Upper lobe of left lung (tissue), 6 donors: Measurements from ENCODE around the gene GPRASP2. TPM values are rescaled to one million over a fixed set of nuclear protein-coding genes. Genes with fewer than 3 reads are reported as not detected.

Experiments used
- ATAC-seq, 2 donors: fragments of 200-7000 bp; cut with Tn5 transposase; one replicate each; pipeline ENCODE4 v1.9.1; 2022; ENCODE audit warnings: mild to moderate bottlenecking in 2 of 2, moderate library complexity in 2 of 2; ENCODE audit not compliant: low FRiP score in 2 of 2
- DNase-seq, 2 donors: peaks; one replicate each; pipeline ENCODE4 v3.0.0-alpha.2; 2019 to 2020
- H3K27ac ChIP-seq, 4 donors: fragments of 200-600 bp; sonication (generic); one replicate each; pipeline ENCODE4 v1.5.1; 2016 to 2019
- H3K27me3 ChIP-seq, 4 donors: fragments of 200-600 bp; sonication (generic); one replicate each; pipeline ENCODE4 v1.5.1; 2017 to 2019
- H3K36me3 ChIP-seq, 4 donors: fragments of 200-600 bp; sonication (generic); one replicate each; pipeline ENCODE4 v1.5.1; 2016 to 2019
- H3K4me1 ChIP-seq, 4 donors: fragments of 200-600 bp; sonication (generic); one replicate each; pipeline ENCODE4 v1.5.1; 2018 to 2019
- H3K4me3 ChIP-seq, 4 donors: fragments of 200-600 bp; sonication (generic); one replicate each; pipeline ENCODE4 v1.5.1; 2017 to 2019; ENCODE audit warnings: mild to moderate bottlenecking in 2 of 4, moderate library complexity in 1 of 4
- H3K9me3 ChIP-seq, 4 donors: fragments of 200-600 bp; sonication (generic); one replicate each; pipeline ENCODE4 v1.5.1; 2018 to 2019
- CTCF ChIP-seq, 6 experiments: fragments of 450-650 bp in 4 of 6; fragments of 200-600 bp in 2 of 6; sonication (generic) in 2 of 6; IDR thresholded peaks; one replicate each; pipeline ENCODE4 v1.5.1; 2016 to 2019; ENCODE audit warnings: antibody characterized with exemption in 6 of 6
- EP300 ChIP-seq, 4 donors: sonication (generic); formaldehyde crosslinking; IDR thresholded peaks; one replicate each; pipeline ENCODE4 v1.5.1; 2017; ENCODE audit warnings: antibody characterized with exemption in 4 of 4, control low read depth in 2 of 4
- POLR2A ChIP-seq, 4 donors: fragments of 450-650 bp; IDR thresholded peaks; one replicate each; pipeline ENCODE4 v1.5.1; 2016 to 2017; ENCODE audit warnings: antibody characterized with exemption in 4 of 4, mild to moderate bottlenecking in 2 of 4
- POLR2AphosphoS5 ChIP-seq, 2 donors: sonication (generic); formaldehyde crosslinking; IDR thresholded peaks; one replicate each; pipeline ENCODE4 v1.5.1; 2017; ENCODE audit warnings: antibody characterized with exemption in 2 of 2
- WGBS, 2 donors: methylation state at CpG; one replicate each; pipeline ENCODE4 v1.1.5; 2017 to 2018; 5-methylcytosine and 5-hydroxymethylcytosine counted together
- total RNA-seq, 6 donors: library from RNA; depleted of rRNA in 4 of 6; stranded (reverse); fragments of >200 nt in 4 of 6; gene quantifications; one replicate each; pipeline versions ENCODE4 v1.1.0 to v1.2.1, GENCODE V29; 2016 to 2021
- donor health status: DM: no; HTN: no; CAD: no; lungs with moderate emphysema.
- donor health status: DM: no; HTN: yes; CAD: no; lungs with severe emphysema.

GPRASP2 gene
- total RNA-seq, 6 donors from 2014 or later = 3.3 to 9.1 (median 5.6) TPM

- Histone ChIP-seq H3K9me3 (no peaks in the 10 kb centered on the region), H3K27me3 (no peaks in the 10 kb centered on the region), H3K27ac (no peak overlapping the region), H3K4me1 (no peaks in the 10 kb centered on the region), H3K36me3 (no peaks in the 10 kb centered on the region), H3K4me3 (no peak overlapping the region)
- no peak for DNase-seq
- ATAC-seq = no peak
- WGBS, 2 donors = 63 to 69% methylated on average over 7 of the region's 7 CpGs
- TF ChIP-seq POLR2AphosphoS5 (IDR thresholded peaks at IDR 0.05) = no peak
- TF ChIP-seq CTCF (IDR thresholded peaks at IDR 0.05) = no peak
- TF ChIP-seq EP300 (IDR thresholded peaks at IDR 0.05) = no peak
- TF ChIP-seq POLR2A (IDR thresholded peaks at IDR 0.05) = no peak
Observed at GRCh38 chrX:102739657-102740056, 27.4 kb downstream of the GPRASP2 start.

- Histone ChIP-seq H3K9me3 (no peaks in the 10 kb centered on the region), H3K27ac (no peak overlapping the region), H3K4me1 (peaks cover 0 to 9% (median 0%) of the 10 kb centered on the region in 4 donors), H3K27me3 (no peaks in the 10 kb centered on the region), H3K36me3 (no peaks in the 10 kb centered on the region), H3K4me3 (no peak overlapping the region)
- TF ChIP-seq EP300 (IDR thresholded peaks at IDR 0.05) (no peak), CTCF (IDR thresholded peaks at IDR 0.05) (no peak), POLR2AphosphoS5 (IDR thresholded peaks at IDR 0.05) (no peak), POLR2A (IDR thresholded peaks at IDR 0.05) (no peak)
- WGBS, 2 donors = 59 to 96% methylated on average over 1 of the region's 1 CpG
- ATAC-seq (no peak), DNase-seq (no peak)
Observed at GRCh38 chrX:102744307-102744706, 32.1 kb downstream of the GPRASP2 start.

- H3K4me1 ChIP-seq = peaks cover 0 to 9% (median 0%) of the 10 kb centered on the region in 4 donors
- TF ChIP-seq EP300 (IDR thresholded peaks at IDR 0.05) (no peak), CTCF (IDR thresholded peaks at IDR 0.05) (no peak), POLR2A (IDR thresholded peaks at IDR 0.05) (no peak), POLR2AphosphoS5 (IDR thresholded peaks at IDR 0.05) (no peak)
- H3K36me3 ChIP-seq = no peaks in the 10 kb centered on the region
- ATAC-seq = no peak
- no peak overlapping the region for H3K27ac ChIP-seq
- no peak for DNase-seq
- H3K27me3 ChIP-seq = no peaks in the 10 kb centered on the region
- 49% methylated on average over 14 of the region's 14 CpGs; no CpG with 5 or more reads in 1 of the 2 donors for WGBS, 2 donors
- no peaks in the 10 kb centered on the region for H3K9me3 ChIP-seq
- peak overlapping the region in 3 of 4 donors; percentile 42 to 57 (median 56) for H3K4me3 ChIP-seq
Observed at GRCh38 chrX:102745513-102745856, 33.2 kb downstream of the GPRASP2 start.

GRCh38 chrX:102745857-102746584 is 33.8 kb downstream of the GPRASP2 start:
- TF ChIP-seq POLR2AphosphoS5 (IDR thresholded peaks at IDR 0.05) (no peak), POLR2A (IDR thresholded peaks at IDR 0.05) (no peak), CTCF (IDR thresholded peaks at IDR 0.05) (no peak), EP300 (IDR thresholded peaks at IDR 0.05) (no peak)

GRCh38 chrX:102765217-102765616 is 53.0 kb downstream of the GPRASP2 start:
- no peaks in the 10 kb centered on the region for H3K9me3 ChIP-seq
- no peak for DNase-seq
- WGBS, 2 donors = 17 to 33% methylated on average over 1 to 2 of the region's 2 CpGs
- ATAC-seq = no peak
- no peaks in the 10 kb centered on the region for H3K36me3 ChIP-seq
- no peak overlapping the region for H3K4me3 ChIP-seq
- no peaks in the 10 kb centered on the region for H3K27me3 ChIP-seq
- H3K4me1 ChIP-seq = peaks cover 0 to 5% (median 2%) of the 10 kb centered on the region in 4 donors
- no peak for TF ChIP-seq CTCF (IDR thresholded peaks at IDR 0.05)
- no peak for TF ChIP-seq POLR2AphosphoS5 (IDR thresholded peaks at IDR 0.05)
- TF ChIP-seq POLR2A (IDR thresholded peaks at IDR 0.05) = no peak
- no peak for TF ChIP-seq EP300 (IDR thresholded peaks at IDR 0.05)
- H3K27ac ChIP-seq = peak overlapping the region in 3 of 4 donors; percentile 11 to 36 (median 16)

More at GRCh38 chrX:102745857-102746584, 33.8 kb downstream of the GPRASP2 start:
- ATAC-seq = peak; percentile 58 to 74
- Histone ChIP-seq H3K27ac (peak overlapping the region in 1 of 4 donors; percentile 27), H3K27me3 (no peaks in the 10 kb centered on the region), H3K9me3 (no peaks in the 10 kb centered on the region), H3K4me1 (peaks cover 0 to 9% (median 0%) of the 10 kb centered on the region in 4 donors), H3K36me3 (no peaks in the 10 kb centered on the region), H3K4me3 (peak overlapping the region; percentile 42 to 57 (median 52))
- peak; percentile 35 to 90 for DNase-seq
- WGBS, 2 donors = 37% methylated on average over 55 of the region's 61 CpGs; no CpG with 5 or more reads in 1 of the 2 donors
